WTC11 (cell line): ENCODE data around the gene PREX1.

Experiments used
- CTCF ChIP-seq: fragments of 200-600 bp; IDR thresholded peaks from 2 replicates; pipeline ENCODE4 v1.8.0; 2022; ENCODE audit warnings: antibody characterized with exemption
- NR3C1 ChIP-seq: sonication (generic); formaldehyde crosslinking; conservative IDR thresholded peaks from 2 replicates; pipeline ENCODE4 v1.8.1; 2023; ENCODE audit warnings: low read depth, mild to moderate bottlenecking, missing genetic modification reagents
- ZNF219 ChIP-seq: sonication (generic); formaldehyde crosslinking; IDR thresholded peaks from 2 replicates; pipeline ENCODE4 v1.8.0; 2023; ENCODE audit warnings: missing genetic modification reagents, mild to moderate bottlenecking, borderline replicate concordance

GRCh38 chr20:48800177-48800576 is 27.6 kb downstream of the PREX1 start:
- TF ChIP-seq ZNF219 (CRISPR knock-in tag) (no peak), NR3C1 (CRISPR knock-in tag) (no peak), CTCF (no peak)
